NB4 (cell line): Measurements from ENCODE around the gene NCSTN.

Source experiments
- DNase-seq: peaks from one replicate; pipeline ENCODE4 v3.0.0; 2010; ENCODE audit warnings: low read depth
- H3K4me3 ChIP-seq: one replicate; pipeline ENCODE4 v1.5.1; 2011; ENCODE audit warnings: mild to moderate bottlenecking, low read depth, low read length, moderate library complexity
- CTCF ChIP-seq: IDR thresholded peaks from one replicate; pipeline ENCODE4 v1.5.1; 2012; ENCODE audit warnings: low read depth, low read length
- MYC ChIP-seq: IDR thresholded peaks from 2 replicates; pipeline ENCODE4 v1.6.1; 2011; ENCODE audit warnings: low read depth, low read length
- POLR2A ChIP-seq: IDR thresholded peaks from 2 replicates; pipeline ENCODE4 v1.6.1; 2011; ENCODE audit warnings: mild to moderate bottlenecking; ENCODE audit not compliant: insufficient read length; ENCODE audit errors: extremely low read depth
- TF ChIP-seq, protein P1 (sequence below): IDR thresholded peaks from 2 replicates; pipeline ENCODE4 v1.6.1; 2011; ENCODE audit warnings: low read depth, low read length

The NCSTN gene

GRCh38 chr1:160328184-160328583 lies 15.0 kb upstream of the NCSTN start:
- TF ChIP-seq, protein P1, sequence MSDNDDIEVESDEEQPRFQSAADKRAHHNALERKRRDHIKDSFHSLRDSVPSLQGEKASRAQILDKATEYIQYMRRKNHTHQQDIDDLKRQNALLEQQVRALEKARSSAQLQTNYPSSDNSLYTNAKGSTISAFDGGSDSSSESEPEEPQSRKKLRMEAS, result no peak
- TF ChIP-seq MYC (no peak), CTCF (no peak), POLR2A (no peak)
- DNase-seq, result no peak
- no peak overlapping the region for H3K4me3 ChIP-seq

DNA sequence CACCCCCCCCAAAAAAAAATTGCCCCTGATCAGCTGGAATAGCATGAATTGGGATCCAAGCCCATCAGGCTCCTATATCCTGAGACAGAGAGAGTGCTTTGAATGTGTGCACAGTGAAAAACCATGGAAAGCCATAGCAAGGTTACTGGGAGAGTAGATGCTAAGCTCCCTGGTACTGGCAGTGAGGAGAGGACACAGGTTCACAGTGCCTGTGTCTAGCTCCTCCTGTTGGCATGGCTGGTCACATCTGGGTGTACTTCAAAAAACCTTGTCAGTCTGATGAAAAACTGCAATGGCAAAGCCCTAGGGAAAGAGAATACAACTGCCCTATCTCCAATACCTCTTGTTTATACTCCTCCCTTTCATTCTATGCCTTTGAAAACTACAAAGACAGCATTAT lies 13.1 kb upstream of the NCSTN start:
- DNase-seq, result no peak
- TF ChIP-seq, protein P1, result no peak
- no peak for TF ChIP-seq CTCF
- no peak for TF ChIP-seq POLR2A
- no peak for TF ChIP-seq MYC
- no peak overlapping the region for H3K4me3 ChIP-seq

- H3K4me3 ChIP-seq, result no peak overlapping the region
These were observed 10.7 kb upstream of the NCSTN start for GRCh38 chr1:160332516-160332915.

GRCh38 chr1:160338580-160338979 lies 4.6 kb upstream of the NCSTN start:
- DNase-seq, result peak; percentile 20
- H3K4me3 ChIP-seq, result no peak overlapping the region
- TF ChIP-seq MYC (no peak), POLR2A (no peak), CTCF (no peak)
- TF ChIP-seq, protein P1, result no peak

More at GRCh38 chr1:160332516-160332915, 10.7 kb upstream of the NCSTN start:
- TF ChIP-seq POLR2A, result no peak
- TF ChIP-seq, protein P1, result no peak
- no peak for TF ChIP-seq CTCF
- no peak for TF ChIP-seq MYC
- no peak for DNase-seq

DNA sequence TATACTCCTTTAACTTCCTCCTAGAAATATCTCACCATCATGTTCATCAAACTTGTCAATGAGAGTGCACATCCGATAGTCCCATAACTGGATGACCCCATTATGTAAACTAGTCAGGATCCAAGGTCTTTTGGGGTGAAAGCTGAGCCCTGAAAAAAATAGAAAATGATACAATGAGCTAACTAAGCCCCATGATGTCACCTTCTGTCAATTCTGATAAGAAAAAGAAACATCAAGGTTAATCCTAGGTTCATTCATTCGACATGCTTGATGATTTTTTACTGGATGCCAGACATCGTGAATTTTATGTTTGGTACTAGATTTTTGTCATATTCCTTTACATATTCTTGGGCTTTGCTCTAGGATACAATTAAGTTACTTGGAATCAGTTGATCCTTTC lies 3.0 kb upstream of the NCSTN start:
- DNase-seq, result no peak
- TF ChIP-seq, protein P1, result no peak
- no peak for TF ChIP-seq CTCF
- H3K4me3 ChIP-seq, result no peak overlapping the region

GRCh38 chr1:160340866-160341265 lies 2.3 kb upstream of the NCSTN start:
- DNase-seq, result no peak
- H3K4me3 ChIP-seq, result peak overlapping the region; percentile 97
- TF ChIP-seq MYC (no peak), CTCF (no peak)
- TF ChIP-seq, protein P1, result no peak
